Sigmoid colon (tissue), 3 donors: Measurements from ENCODE around the gene FITM1.

Experiments
- CTCF ChIP-seq, 4 experiments: fragments of 450-650 bp in 3 of 4; fragments of 200-600 bp in 1 of 4; IDR thresholded peaks; one replicate each; pipeline ENCODE4 v1.5.1; 2016 to 2019; ENCODE audit warnings: antibody characterized with exemption in 4 of 4, mild to moderate bottlenecking in 3 of 4, moderate library complexity in 2 of 4
- POLR2A ChIP-seq, 2 donors: fragments of 450-650 bp; IDR thresholded peaks; one replicate each; pipeline ENCODE4 v1.6.1; 2016; ENCODE audit warnings: antibody characterized with exemption in 2 of 2, mild to moderate bottlenecking in 2 of 2, moderate library complexity in 2 of 2

DNA sequence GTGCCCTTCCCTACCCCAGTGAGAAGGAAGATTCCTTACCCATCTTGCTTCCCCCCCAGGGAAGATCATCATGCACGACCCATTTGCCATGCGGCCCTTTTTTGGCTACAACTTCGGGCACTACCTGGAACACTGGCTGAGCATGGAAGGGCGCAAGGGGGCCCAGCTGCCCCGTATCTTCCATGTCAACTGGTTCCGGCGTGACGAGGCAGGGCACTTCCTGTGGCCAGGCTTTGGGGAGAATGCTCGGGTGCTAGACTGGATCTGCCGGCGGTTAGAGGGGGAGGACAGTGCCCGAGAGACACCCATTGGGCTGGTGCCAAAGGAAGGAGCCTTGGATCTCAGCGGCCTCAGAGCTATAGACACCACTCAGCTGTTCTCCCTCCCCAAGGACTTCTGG lies 27.0 kb upstream of the FITM1 start:
- TF ChIP-seq POLR2A (IDR thresholded peaks at IDR 0.05) (no peak), CTCF (IDR thresholded peaks at IDR 0.05) (no peak)
